ENCODE results near the gene CNOT9.

The CNOT9 gene

GRCh38 chr2:218605432-218605831 lies 36.8 kb downstream of the CNOT9 start:
- no peak for DNase-seq (ENCODE audit: extremely low spot score)
- CTCF ChIA-PET, result no interaction called here

GRCh38 chr2:218607436-218608115 lies 38.9 kb downstream of the CNOT9 start, which contains the start of gene PLCD4:
Gene PLCD4 (plus strand): TSS chr2:218607899. CDS start chr2:218615740, 7,841 bp downstream.
- ChIA-PET CTCF (interaction anchor here (1.2 to 2.0 kb wide), 5 partner anchors 9 to 40 kb away, joined by 3 to 7 read pairs (median 5); no protein-coding TSS in a partner anchor), POLR2A (no interaction called here)
- no peak for DNase-seq (ENCODE audit: extremely low spot score)
- TF ChIP-seq CTCF (IDR thresholded peaks at IDR 0.05; ENCODE audit: control extremely low read depth, extremely low read depth, low read depth, missing control alignments), result no peak

More at GRCh38 chr2:218605432-218605831, 36.8 kb downstream of the CNOT9 start:
- POLR2A ChIA-PET, result no interaction called here
- TF ChIP-seq CTCF (IDR thresholded peaks at IDR 0.05; ENCODE audit: control extremely low read depth, extremely low read depth, low read depth, missing control alignments), result no peak

- CTCF ChIA-PET, result interaction anchor here (0.8 to 1.3 kb wide), 3 partner anchors 9 to 16 kb away, joined by 3 read pairs; no protein-coding TSS in a partner anchor
- POLR2A ChIA-PET, result no interaction called here
- DNase-seq (ENCODE audit: extremely low spot score), result no peak
- TF ChIP-seq CTCF (IDR thresholded peaks at IDR 0.05; ENCODE audit: control extremely low read depth, extremely low read depth, low read depth, missing control alignments), result no peak
Measured at GRCh38 chr2:218615868-218616315, 47.3 kb downstream of the CNOT9 start.

GRCh38 chr2:218618102-218618860 lies 49.6 kb downstream of the CNOT9 start:
- peak; percentile 10 for TF ChIP-seq CTCF (IDR thresholded peaks at IDR 0.05; ENCODE audit: control extremely low read depth, extremely low read depth, low read depth, missing control alignments)
- CTCF ChIA-PET, result interaction anchor here (0.9 to 1.3 kb wide), 2 partner anchors 10 kb away, joined by 3 to 5 read pairs; partner anchors contain the start of gene PLCD4
- POLR2A ChIA-PET, result no interaction called here
- DNase-seq (ENCODE audit: extremely low spot score), result no peak

- POLR2A ChIA-PET, result no interaction called here
- TF ChIP-seq CTCF (IDR thresholded peaks at IDR 0.05; ENCODE audit: control extremely low read depth, extremely low read depth, low read depth, missing control alignments), result no peak
- no peak for DNase-seq (ENCODE audit: extremely low spot score)
- CTCF ChIA-PET, result interaction anchor here (1.1 to 1.4 kb wide), 2 partner anchors 13 to 14 kb away, joined by 3 read pairs; partner anchors contain the start of gene PLCD4
Measured at GRCh38 chr2:218621007-218621406, 52.4 kb downstream of the CNOT9 start.

GRCh38 chr2:218622606-218623365 lies 54.1 kb downstream of the CNOT9 start:
- TF ChIP-seq CTCF (IDR thresholded peaks at IDR 0.05; ENCODE audit: control extremely low read depth, extremely low read depth, low read depth, missing control alignments), result no peak
- ChIA-PET CTCF (no interaction called here), POLR2A (no interaction called here)
- no peak for DNase-seq (ENCODE audit: extremely low spot score)
